ENCODE results near the gene CPVL. TPM values are rescaled to one million over a fixed set of nuclear protein-coding genes. Genes with fewer than 3 reads are reported as not detected.

CPVL gene
- total RNA-seq, 2 donors from 2014 or later: 32.4 to 53.3 TPM

DNA sequence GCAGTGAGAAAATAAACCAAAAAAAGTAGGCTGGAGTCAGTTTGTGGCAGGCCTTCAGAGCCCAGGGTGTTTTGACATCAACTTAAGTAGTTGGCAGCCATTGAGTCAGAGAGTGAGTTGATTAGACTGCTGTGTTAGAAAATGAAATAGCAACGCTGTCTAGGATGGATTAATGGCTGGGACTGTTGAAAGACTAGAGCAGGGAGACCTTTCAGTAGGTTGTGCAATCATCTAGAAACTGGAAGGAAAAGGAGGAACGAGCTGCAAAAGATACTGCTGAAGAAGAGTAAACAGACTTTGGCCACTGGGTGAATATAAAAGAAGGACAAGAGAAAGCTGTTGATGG, 159.6 kb downstream of the CPVL start:
- H3K4me1 ChIP-seq (ENCODE audit: control insufficient read depth, insufficient read depth, low read length): peaks cover 6% of the 10 kb centered on the region
- Mint-ChIP-seq H3K9me3 (no peaks in the 10 kb centered on the region), H3K4me1 (peaks cover 23% of the 10 kb centered on the region), H3K4me3 (no peak overlapping the region), H3K36me3 (ENCODE audit: low read depth) (no peaks in the 10 kb centered on the region), H3K27me3 (ENCODE audit: insufficient read depth) (peaks cover 12% of the 10 kb centered on the region), H3K27ac (no peak overlapping the region)
- no peaks in the 10 kb centered on the region for H3K9me3 ChIP-seq (ENCODE audit: control insufficient read depth, low read length)
- no peaks in the 10 kb centered on the region for H3K27me3 ChIP-seq (ENCODE audit: control insufficient read depth, insufficient read depth, low read length, poor library complexity, severe bottlenecking)
- no peak overlapping the region for H3K27ac ChIP-seq (ENCODE audit: low read depth, low read length)
- no peak overlapping the region for H3K4me3 ChIP-seq (ENCODE audit: low read length)
- no peak for DNase-seq
- no peaks in the 10 kb centered on the region for H3K36me3 ChIP-seq (ENCODE audit: control insufficient read depth, insufficient read depth, low read length)
- 88 to 96% methylated on average over 2 of the region's 2 CpGs for WGBS, 2 experiments (ENCODE audit: insufficient coverage in 1 of 2, insufficient read length in 1 of 2)
- no peak for TF ChIP-seq CTCF (conservative IDR thresholded peaks at IDR 0.05)
- no peak overlapping the region for H3K9ac ChIP-seq (ENCODE audit: extremely low read depth, low read length, poor library complexity, severe bottlenecking)

- H3K36me3 Mint-ChIP-seq (ENCODE audit: low read depth): no peaks in the 10 kb centered on the region
- peaks cover 12% of the 10 kb centered on the region for H3K27me3 Mint-ChIP-seq (ENCODE audit: insufficient read depth)
- H3K9me3 ChIP-seq (ENCODE audit: control insufficient read depth, low read length): no peaks in the 10 kb centered on the region
- H3K4me3 ChIP-seq (ENCODE audit: low read length): no peak overlapping the region
- H3K4me1 ChIP-seq (ENCODE audit: control insufficient read depth, insufficient read depth, low read length): peaks cover 10% of the 10 kb centered on the region
- WGBS, 2 experiments (ENCODE audit: insufficient coverage in 1 of 2, insufficient read length in 1 of 2): 89 to 91% methylated on average over 9 to 11 of the region's 11 CpGs
- H3K9ac ChIP-seq (ENCODE audit: extremely low read depth, low read length, poor library complexity, severe bottlenecking): no peak overlapping the region
- no peak for DNase-seq
- no peaks in the 10 kb centered on the region for H3K9me3 Mint-ChIP-seq
- no peaks in the 10 kb centered on the region for H3K27me3 ChIP-seq (ENCODE audit: control insufficient read depth, insufficient read depth, low read length, poor library complexity, severe bottlenecking)
- H3K27ac ChIP-seq (ENCODE audit: low read depth, low read length): no peak overlapping the region
- no peak overlapping the region for H3K4me3 Mint-ChIP-seq
- no peak for TF ChIP-seq CTCF (conservative IDR thresholded peaks at IDR 0.05)
- peaks cover 27% of the 10 kb centered on the region for H3K4me1 Mint-ChIP-seq
- no peaks in the 10 kb centered on the region for H3K36me3 ChIP-seq (ENCODE audit: control insufficient read depth, insufficient read depth, low read length)
- H3K27ac Mint-ChIP-seq: no peak overlapping the region
Measured at GRCh38 chr7:28986028-28986764, 160.1 kb downstream of the CPVL start.

DNA sequence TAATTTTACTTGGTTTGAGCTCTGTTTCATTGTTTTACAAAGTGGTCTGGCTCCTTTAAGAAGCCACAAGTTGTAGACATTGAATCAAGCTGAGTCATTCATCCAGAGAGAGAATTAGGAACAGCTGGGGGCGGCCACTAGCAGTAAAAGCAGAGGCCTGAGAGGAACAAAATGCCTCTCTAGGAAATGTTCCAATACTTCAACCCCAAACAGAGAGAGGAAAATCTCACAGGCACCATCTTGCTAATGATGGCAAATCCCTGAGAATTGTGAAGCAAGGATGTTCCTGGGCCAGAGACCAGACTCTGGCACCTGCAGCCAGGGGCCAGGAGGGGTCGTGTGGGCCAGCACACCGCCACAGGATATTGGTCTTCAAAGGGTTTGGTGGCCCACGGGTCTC, 161.7 kb downstream of the CPVL start:
- Histone ChIP-seq H3K4me3 (ENCODE audit: low read length) (no peak overlapping the region), H3K9ac (ENCODE audit: extremely low read depth, low read length, poor library complexity, severe bottlenecking) (no peak overlapping the region), H3K36me3 (ENCODE audit: control insufficient read depth, insufficient read depth, low read length) (no peaks in the 10 kb centered on the region), H3K27ac (ENCODE audit: low read depth, low read length) (peak overlapping the region; percentile 82), H3K9me3 (ENCODE audit: control insufficient read depth, low read length) (no peaks in the 10 kb centered on the region), H3K27me3 (ENCODE audit: control insufficient read depth, insufficient read depth, low read length, poor library complexity, severe bottlenecking) (no peaks in the 10 kb centered on the region), H3K4me1 (ENCODE audit: control insufficient read depth, insufficient read depth, low read length) (peaks cover 11% of the 10 kb centered on the region)
- Mint-ChIP-seq H3K4me1 (peaks cover 33% of the 10 kb centered on the region), H3K4me3 (no peak overlapping the region), H3K36me3 (ENCODE audit: low read depth) (no peaks in the 10 kb centered on the region), H3K27me3 (ENCODE audit: insufficient read depth) (peaks cover 12% of the 10 kb centered on the region), H3K9me3 (no peaks in the 10 kb centered on the region), H3K27ac (peak overlapping the region; percentile 69)
- 13 to 53% methylated on average over 3 to 4 of the region's 4 CpGs for WGBS, 2 experiments (ENCODE audit: insufficient coverage in 1 of 2, insufficient read length in 1 of 2)
- peak; percentile 71 for DNase-seq
- peak; percentile 62 for TF ChIP-seq CTCF (conservative IDR thresholded peaks at IDR 0.05)
